Astrocyte of the spinal cord (primary cell): ENCODE measurements around the gene GAS6.

Experiments used
- DNase-seq: peaks from one replicate; pipeline ENCODE4 v3.0.0; 2011; ENCODE audit warnings: low read depth, low spot score
- H3K4me3 ChIP-seq: 2 replicates; pipeline ENCODE4 v1.5.1; 2011; ENCODE audit warnings: low read depth, mild to moderate bottlenecking, low read length, moderate library complexity
- in situ Hi-C: cut with HindIII; loops from 2 replicates; pipeline ENCODE4 v1.10.0; 2017; ENCODE audit warnings: low sequenced_read_pairs
- TF ChIP-seq, protein P1 (sequence below): IDR thresholded peaks from 2 replicates; pipeline ENCODE4 v1.5.1; 2012; ENCODE audit warnings: low read depth, mild to moderate bottlenecking, low read length, inconsistent platforms

The GAS6 gene

DNA sequence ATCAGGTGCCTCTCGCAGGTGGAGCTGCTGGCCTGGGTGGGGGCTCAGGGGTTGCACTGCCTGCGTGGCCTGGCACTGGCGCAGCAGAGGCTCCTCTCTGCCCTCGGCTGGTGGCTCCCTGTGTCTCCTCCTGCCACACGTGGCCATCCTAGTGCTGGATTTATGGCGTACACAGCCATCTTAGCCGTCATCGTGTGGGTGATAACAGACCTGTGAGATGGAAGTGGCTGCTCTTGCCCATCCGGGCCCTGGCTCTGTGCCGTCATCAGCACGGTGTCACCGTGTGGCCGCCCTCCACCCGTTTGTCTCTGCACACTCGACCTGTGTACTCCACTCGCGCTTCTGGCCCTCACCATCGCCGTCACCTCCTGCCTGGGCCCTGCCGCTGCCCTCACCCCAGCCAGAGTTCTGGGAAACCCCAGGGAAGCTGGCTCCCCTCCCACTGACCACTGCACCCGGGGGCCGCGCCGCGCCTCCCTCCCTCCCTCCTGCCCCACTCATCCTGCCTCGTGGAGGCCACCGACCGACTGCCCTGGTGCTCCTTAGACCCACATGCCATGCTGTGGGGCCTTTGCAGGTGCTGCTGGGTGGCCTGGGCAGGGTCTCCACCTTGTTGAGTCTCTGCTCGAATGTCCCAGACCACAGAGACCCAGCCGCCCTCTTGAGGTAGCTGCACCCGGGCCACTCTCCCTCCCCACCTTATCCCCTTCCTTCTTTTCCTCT is 75.3 kb downstream of the GAS6 start:
- DNase-seq = no peak
- in situ Hi-C loops = no loop called here

DNA sequence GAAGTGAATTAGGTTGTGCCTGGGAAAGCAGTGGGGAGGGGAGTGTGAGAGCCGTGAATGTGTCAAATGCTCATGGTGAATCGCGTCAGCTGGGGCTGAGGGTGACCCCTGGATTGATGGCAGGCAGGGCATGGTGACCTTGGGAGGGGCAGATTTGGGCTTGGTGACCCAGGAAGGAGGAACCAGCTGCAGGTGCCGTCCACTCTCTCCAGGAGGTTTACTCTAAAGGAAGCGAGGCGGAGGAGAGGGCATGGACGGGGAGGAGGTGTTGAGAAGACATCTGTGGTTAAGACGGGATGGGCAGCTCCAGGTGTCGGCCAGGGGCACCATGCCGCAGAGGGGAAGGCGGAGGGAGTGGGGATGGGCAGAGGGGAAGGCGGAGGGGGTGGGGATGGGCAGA is 76.2 kb downstream of the GAS6 start:
- no peak for DNase-seq
- TF ChIP-seq, protein P1, sequence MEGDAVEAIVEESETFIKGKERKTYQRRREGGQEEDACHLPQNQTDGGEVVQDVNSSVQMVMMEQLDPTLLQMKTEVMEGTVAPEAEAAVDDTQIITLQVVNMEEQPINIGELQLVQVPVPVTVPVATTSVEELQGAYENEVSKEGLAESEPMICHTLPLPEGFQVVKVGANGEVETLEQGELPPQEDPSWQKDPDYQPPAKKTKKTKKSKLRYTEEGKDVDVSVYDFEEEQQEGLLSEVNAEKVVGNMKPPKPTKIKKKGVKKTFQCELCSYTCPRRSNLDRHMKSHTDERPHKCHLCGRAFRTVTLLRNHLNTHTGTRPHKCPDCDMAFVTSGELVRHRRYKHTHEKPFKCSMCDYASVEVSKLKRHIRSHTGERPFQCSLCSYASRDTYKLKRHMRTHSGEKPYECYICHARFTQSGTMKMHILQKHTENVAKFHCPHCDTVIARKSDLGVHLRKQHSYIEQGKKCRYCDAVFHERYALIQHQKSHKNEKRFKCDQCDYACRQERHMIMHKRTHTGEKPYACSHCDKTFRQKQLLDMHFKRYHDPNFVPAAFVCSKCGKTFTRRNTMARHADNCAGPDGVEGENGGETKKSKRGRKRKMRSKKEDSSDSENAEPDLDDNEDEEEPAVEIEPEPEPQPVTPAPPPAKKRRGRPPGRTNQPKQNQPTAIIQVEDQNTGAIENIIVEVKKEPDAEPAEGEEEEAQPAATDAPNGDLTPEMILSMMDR = no peak
- no peak overlapping the region for H3K4me3 ChIP-seq
- in situ Hi-C loops = no loop called here

More for the DNA sequence above, 75.3 kb downstream of the GAS6 start:
- H3K4me3 ChIP-seq = no peak overlapping the region
- TF ChIP-seq, protein P1 = no peak

DNA sequence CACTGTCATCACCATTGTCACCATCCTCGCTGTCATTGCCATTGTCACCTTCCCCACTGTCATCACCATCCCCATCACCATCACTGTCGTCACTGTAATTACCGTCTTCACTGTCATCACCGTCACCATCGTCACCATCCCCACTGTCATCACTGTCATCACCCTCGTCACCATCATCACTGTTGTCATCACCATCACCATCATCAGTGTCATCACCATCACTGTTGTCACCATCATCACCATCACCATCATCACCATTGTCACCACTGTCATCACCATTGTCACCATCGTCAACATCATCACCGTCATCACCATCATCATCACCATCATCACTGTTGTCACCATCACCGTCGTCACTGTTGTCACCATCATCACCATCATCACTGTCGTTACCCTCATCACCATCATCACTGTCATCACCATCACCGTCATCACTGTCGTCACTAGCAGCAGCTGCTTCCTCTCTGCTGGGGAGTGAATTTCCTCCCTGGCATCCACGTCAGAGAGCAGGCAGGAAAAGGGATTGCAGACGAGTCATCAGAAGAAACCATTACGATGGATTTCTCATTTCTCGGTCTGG is 77.5 kb downstream of the GAS6 start:
- TF ChIP-seq, protein P1 = no peak
- in situ Hi-C loops = no loop called here
- DNase-seq = peak; percentile 67
- no peak overlapping the region for H3K4me3 ChIP-seq

DNA sequence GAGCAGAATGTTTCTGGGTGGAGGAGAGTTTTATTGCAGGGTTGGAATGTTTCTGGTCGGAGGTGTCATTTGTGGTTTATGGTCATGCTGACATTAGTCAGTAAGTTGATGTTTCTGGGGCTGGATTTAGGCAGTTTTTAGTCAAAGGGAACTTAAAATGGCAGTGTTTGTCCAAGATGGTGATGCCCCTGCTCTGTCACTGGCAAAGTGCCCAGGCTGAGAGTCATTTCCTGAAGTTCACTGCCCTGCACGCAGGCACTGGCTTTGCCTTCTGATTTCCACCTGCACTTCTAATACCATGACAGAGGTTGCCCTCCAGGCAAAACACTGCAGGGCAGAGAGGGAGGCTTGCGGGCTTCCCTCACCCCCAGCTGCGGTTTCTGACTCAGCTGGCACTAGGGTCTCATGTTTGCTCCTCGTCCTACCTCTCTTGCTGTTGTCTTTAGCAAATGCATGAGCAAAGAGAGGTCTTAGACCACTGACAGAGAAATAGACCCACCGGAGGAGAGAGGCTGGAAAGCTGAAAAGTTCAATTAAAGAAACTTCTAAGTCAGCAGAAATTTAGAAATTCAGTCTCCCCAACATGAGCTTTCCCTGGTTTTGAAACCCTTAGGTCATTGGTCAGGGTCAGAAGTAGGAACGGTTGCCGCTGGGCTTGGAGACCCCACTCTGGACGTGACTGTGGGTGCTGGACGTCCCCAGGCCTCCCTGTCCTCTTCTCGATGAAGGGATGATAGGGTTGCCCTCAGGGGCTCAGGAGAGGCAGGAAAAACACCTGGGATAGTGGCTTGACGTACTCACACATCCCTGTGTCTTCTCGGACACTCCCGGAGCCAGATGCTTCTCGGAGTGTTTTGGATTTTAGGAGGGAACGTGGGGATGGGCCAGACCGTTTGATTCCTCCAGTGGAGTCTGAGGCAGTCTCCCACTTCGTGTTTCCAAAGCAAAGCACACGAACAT is 78.5 kb downstream of the GAS6 start:
- TF ChIP-seq, protein P1 = no peak
- peak; percentile 81 for DNase-seq
- H3K4me3 ChIP-seq = no peak overlapping the region
- in situ Hi-C loops = no loop called here

DNA sequence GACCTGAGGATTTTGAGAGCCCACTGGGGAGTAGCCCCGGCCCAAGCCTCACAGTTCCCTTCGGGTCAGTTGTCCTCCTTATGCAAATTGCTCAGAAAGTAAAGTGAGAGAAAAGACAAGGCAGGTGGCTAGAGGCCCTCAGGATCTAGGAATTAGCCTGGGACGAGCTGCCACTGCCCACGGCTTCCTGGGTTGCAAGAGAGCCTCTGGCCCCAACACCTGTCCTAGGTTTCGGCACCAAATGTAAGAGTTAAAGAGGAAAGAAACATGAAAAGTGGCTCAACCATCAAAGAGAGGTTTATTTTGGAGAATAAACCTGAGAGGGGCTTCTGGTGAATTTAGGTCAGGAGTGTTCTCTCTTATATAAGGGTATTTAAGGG is 79.2 kb downstream of the GAS6 start:
- TF ChIP-seq, protein P1 = no peak
- no peak for DNase-seq
- in situ Hi-C loops = no loop called here

DNA sequence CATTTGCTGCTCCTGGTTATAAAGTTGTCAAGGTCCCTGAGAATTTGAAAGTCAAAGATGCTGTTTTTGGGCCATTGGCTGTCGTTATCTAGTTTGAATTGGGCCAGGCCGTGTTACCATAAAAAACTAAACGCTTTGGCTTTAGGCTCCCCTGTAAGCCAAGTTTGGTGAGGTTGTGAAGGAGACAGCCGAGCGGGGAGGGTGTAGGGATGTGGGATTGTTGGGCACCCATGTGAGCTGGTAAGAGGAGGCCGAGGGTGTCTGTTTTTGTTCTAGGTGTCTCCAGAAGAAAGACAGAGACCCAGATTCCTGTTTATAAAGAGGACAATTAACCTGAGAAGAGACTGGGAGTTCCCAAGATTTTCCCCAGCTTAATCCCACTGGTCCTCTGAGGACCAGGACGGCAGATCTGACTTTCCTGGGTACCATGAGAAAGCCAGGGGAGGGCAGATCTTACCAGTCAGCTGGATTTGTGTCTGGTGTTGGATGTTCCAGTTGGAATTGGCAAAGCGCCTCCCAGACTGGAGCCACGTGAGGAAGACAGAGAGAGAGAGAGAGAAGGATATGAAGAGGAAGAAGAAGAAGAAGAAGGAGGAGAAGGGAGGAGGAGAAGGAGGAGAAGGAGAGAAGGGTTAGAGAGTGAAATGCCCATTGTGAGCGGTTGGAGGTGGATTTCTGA is 79.8 kb downstream of the GAS6 start:
- DNase-seq = no peak
- no peak overlapping the region for H3K4me3 ChIP-seq
- TF ChIP-seq, protein P1 = no peak
- in situ Hi-C loops = no loop called here

More for the DNA sequence above, 79.2 kb downstream of the GAS6 start:
- H3K4me3 ChIP-seq = no peak overlapping the region
